ENCODE results near the gene DCAF11.

Gene DCAF11

DNA sequence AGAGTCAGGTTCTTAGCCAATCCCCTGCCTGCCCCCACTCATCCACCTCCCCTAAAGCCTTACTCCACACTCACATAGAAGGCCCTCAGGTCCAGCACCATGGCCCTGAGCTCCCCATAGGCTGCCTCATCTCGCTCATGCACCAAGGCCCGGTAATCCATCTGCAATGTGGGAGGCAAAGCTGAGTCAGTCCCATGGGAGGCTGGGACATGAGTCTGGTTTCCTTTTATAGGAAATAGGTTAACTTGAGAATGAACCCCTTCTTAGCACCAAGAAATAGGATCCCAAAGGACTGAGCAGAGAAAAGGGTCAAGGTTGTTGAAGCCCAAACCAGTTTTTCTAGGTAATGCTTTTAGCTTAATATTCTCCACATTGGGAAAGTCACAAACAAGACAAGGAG lies 28.9 kb downstream of the DCAF11 start:
- peak; percentile 61 for DNase-seq

DNA sequence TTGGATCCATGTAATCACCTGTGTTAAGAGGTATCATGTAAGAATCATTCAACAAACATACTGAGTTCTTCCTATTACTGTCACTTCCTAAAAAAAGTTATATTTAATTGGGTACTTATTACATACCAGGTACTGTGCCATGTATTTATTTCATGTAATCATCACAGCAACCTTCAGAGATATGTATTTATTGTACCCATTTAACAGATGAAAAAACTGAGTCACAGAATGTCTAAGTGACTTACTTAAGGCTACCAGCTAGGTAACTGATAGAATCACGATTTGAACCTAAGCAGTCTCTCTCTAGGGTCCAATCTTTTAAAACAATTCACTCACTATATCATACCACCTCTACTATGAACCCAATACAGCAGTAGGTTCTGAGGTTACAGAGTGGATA lies 29.9 kb downstream of the DCAF11 start:
- no peak for DNase-seq

DNA sequence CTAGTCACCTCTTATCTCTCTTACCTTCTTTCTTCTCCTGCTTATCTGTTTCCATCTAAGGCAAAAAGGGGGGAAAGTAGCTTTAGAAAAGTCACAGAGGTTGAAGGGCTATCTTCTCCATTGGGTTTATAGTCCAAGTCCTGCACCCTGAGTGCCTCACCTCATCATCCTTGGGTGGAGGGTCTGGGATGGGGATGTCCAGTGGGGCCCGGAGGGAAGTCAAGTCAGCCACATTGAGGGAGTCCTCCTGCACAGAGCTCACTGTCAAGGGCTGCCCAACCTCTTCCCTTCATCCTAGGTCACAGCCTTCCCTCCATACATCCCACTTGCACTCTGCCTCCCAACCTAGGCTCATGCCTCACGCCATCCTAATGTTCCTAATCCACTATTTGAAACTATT lies 30.6 kb downstream of the DCAF11 start:
- no peak for DNase-seq

DNA sequence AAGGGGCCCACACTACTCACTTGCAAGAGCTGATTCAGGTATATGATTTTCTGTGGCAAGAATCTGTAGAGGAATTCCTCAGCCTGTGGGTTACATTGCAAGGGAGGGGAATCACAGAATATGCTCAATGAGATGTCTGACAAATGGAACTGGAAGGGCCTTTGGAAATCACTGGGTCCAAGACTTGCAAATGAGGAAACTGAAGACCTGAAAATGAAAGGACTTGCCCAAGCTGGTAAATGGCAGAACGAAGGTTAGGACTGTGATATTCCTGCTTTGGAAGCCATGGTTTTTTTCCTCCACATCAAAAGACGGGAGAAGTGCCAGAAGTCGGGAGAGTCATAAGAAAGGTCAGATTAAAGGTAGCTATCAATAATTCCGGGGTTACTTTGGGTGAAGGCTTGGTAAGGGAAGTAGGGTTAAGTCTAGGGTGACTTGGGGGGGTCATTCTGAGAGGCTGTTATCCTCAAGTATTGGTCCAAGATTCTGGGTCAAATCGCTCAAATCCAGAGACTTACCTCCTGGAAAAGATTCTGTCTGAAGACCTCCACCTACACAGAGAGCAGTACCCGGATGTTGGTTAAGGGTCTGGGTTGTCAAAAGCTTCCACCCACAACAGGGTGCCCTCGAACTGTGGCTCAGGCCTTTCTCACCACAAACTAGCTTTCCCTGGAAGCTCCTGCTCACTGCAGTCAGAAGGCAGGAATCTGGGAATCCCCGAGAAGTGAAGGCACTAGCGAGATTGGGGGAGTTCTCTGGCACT lies 31.3 kb downstream of the DCAF11 start:
- no peak for DNase-seq

DNA sequence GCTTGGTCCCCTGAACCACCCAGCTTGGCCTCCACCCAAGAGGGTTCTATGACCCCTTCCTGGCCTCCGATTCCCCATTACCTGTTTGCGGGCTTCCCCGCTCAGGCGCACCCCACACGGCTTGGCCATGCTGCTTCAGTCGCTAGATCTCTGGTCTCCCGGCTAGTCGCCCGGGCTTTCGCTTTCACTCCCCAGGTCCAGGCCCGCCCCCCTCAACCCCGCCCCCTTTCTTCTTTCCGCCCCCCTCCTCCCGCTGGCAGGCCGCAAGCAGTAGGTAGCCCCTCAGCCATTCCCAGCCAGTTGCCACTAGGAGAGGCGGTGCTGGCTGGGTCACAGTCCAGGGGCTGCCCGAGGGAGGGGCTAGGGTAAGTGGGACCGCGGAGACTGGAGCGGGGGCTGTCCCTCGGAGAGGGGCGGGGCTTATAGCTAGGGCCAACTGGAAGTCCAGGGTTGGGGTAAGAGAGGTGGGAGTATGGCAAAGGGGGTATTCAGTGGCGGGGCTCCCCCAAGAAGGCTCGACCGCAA lies 31.9 kb downstream of the DCAF11 start, which contains the start of gene PSME2:
TSS of gene PSME2 (minus strand) at position 158 of the 525 bp plus-strand sequence. CDS start at position 129, 29 bp downstream.
- DNase-seq: peak; percentile 99

DNA sequence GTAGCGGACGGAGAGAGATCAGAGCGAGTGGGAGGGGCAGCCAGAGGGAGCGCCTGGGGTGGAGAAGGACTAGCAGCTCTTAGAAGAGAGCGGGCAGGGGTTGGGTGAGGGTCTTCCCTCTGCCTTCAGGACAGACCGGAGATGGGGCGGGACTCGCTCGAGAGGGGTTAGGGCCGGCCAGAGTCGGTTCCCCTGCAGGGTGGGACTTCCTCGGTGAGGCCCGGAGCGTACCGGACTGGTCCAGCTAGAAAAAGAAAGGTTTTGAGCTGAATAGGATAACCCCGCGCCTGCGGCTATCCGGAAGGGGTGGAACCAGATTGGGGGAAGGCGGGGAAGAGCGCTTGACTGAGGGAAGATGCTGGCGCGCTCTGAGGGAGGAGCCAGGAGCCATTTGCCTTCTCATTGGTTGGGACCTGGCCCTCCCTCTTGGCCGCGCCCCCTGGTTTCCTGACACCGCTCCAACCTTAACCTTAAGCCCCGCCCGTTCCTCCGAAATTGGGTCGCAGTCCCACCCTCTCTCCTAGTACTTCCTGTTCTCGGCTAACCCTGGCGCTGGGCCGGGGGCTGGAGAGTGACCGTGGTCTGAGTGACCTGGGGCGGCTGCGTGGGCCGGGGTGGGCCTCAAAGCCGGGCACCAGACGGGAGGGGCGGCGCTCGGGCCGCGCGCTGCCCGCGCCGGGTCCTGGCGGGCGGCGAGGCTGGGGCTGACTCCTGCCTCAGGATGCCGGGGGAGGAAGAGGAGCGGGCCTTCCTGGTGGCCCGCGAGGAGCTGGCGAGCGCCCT lies 32.6 kb downstream of the DCAF11 start, which contains the start of gene RNF31:
TSS of gene RNF31 (plus strand) at position 521 of the 783 bp plus-strand sequence. CDS start at position 722, 201 bp downstream.
- DNase-seq: peak; percentile 99

DNA sequence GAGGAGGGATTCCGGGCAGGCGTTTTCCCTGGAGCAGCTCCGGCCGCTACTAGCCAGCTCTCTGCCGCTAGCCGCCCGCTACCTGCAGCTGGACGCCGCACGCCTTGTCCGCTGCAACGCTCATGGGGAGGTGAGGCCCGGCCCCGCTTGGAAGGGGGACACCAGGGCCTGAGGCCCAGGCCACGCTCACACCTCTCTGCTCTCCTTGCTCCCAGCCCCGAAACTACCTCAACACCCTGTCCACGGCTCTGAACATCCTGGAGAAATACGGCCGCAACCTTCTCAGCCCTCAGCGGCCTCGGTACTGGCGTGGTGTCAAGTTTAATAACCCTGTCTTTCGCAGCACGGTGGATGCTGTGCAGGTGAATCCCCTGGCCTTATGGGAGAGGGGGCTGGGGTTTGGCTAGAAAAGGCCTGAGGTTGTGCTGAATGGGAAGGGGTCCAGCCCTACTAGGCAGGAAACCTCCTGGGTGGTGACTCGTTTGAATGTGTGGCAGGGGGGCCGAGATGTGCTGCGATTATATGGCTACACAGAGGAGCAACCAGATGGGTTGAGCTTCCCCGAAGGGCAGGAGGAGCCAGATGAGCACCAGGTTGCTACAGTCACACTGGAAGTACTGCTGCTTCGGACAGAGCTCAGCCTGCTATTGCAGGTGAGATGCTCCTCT lies 33.3 kb downstream of the DCAF11 start:
- no peak for DNase-seq

DNA sequence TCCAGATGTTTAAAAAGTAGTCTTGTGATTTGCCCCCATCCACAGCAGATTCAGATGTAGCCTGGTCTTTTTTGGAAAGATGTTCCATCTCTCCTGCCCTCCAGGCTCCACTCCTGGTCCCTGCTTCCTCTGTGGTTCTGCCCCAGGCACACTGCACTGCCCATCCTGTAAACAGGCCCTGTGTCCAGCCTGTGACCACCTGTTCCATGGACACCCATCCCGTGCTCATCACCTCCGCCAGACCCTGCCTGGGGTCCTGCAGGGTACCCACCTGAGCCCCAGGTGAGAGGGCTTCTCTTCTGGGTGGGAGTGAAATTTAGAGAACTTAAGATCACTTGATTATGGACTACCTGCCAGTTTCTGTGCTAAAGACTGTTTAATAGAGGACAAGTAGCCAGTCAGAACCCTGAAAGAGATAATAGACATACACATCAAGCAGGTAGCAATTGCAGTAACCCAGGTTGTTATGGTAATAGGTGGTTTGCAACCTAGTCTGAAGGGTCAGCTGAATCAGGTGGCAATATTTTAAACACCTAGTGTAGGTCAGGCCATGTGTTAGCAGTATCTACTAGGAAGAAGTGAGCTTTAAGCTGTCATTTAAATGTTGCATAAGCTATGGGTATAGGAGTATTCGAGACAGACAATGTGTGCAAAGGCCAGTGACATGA lies 34.9 kb downstream of the DCAF11 start:
- DNase-seq: no peak

DNA sequence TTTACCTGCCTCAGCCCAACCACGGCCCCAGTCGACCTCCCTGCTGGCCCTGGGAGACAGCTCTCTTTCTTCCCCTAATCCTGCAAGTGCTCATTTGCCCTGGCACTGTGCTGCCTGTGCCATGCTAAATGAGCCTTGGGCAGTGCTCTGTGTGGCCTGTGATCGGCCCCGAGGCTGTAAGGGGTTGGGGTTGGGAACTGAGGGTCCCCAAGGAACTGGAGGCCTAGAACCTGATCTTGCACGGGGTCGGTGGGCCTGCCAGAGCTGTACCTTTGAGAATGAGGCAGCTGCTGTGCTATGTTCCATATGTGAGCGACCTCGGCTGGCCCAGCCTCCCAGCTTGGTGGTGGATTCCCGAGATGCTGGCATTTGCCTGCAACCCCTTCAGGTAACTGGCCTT lies 35.5 kb downstream of the DCAF11 start:
- DNase-seq: no peak

DNA sequence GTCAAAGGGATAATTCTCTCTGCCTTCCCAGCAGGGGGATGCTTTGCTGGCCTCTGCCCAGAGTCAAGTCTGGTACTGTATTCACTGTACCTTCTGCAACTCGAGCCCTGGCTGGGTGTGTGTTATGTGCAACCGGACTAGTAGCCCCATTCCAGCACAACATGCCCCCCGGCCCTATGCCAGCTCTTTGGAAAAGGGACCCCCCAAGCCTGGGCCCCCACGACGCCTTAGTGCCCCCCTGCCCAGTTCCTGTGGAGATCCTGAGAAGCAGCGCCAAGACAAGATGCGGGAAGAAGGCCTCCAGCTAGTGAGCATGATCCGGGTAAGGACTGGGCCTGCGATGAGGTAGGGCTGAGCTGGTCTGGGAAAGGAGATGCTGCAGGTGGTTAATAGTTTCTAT lies 36.0 kb downstream of the DCAF11 start:
- DNase-seq: no peak

DNA sequence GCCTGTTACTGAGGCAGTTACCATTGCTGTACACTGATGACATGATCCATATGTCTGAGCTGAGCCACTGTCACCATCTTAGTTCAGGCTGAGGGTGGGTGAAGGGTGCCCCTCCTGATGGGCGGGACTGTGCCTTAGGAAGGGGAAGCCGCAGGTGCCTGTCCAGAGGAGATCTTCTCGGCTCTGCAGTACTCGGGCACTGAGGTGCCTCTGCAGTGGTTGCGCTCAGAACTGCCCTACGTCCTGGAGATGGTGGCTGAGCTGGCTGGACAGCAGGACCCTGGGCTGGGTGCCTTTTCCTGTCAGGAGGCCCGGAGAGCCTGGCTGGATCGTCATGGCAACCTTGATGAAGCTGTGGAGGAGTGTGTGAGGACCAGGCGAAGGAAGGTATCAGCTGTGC lies 36.4 kb downstream of the DCAF11 start:
- DNase-seq: no peak

DNA sequence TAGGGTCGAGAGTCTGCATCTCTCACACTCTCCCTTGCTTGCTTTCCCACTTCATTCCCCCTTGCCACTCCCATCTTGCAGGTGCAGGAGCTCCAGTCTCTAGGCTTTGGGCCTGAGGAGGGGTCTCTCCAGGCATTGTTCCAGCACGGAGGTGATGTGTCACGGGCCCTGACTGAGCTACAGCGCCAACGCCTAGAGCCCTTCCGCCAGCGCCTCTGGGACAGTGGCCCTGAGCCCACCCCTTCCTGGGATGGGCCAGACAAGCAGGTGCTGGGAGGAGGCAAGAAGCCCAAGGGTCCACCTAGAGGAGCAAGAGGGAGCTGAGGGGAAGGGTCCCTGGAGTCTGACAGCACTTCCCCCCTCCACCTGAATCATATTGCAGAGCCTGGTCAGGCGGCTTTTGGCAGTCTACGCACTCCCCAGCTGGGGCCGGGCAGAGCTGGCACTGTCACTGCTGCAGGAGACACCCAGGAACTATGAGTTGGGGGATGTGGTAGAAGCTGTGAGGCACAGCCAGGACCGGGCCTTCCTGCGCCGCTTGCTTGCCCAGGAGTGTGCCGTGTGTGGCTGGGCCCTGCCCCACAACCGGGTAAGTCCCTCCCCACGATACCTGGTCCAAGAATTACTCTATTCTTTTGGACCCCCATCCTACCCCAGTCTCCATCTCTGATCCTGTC lies 37.0 kb downstream of the DCAF11 start:
- no peak for DNase-seq

DNA sequence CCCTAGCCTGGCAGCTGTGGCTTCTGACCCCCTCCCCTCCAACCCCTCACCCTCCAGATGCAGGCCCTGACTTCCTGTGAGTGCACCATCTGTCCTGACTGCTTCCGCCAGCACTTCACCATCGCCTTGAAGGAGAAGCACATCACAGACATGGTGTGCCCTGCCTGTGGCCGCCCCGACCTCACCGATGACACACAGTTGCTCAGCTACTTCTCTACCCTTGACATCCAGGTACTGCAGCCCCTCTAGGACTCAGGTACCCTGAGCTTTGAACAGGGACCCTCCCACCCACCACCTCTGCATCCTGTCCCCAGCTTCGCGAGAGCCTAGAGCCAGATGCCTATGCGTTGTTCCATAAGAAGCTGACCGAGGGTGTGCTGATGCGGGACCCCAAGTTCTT lies 40.5 kb downstream of the DCAF11 start:
- no peak for DNase-seq

DNA sequence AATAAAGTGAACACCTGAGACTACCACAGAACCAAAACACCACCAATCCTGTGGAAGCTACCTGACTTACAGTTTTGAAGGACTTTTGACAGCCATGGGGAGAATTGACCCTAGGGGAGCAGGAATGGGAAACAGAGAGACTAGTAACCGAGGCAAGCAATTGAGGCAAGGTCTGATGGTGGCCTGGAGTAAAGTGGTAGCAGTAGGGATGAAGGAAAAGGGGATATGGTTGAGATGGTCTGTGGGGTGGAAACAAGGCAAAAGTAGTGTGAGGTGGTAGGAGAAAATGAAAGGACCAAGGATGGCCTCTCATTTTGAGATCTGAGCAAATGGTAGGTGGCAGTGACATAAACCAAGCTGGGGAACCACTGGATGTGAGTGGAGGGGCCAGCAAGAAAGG lies 42.3 kb downstream of the DCAF11 start:
- no peak for DNase-seq

DNA sequence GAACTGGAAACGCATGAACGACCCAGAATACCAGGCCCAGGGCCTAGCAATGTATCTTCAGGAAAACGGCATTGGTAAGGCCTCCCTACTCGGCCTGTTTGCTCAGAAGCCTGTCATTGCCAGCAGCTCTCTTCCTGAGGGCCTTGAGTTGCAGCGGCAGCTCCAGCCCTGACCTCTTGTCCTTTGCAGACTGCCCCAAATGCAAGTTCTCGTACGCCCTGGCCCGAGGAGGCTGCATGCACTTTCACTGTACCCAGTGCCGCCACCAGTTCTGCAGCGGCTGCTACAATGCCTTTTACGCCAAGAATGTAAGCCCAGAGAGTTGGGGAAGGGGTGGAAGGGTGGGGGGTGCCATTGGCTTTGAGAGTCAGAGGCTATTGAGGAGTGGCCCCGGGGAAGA lies 42.8 kb downstream of the DCAF11 start:
- DNase-seq: no peak

DNA sequence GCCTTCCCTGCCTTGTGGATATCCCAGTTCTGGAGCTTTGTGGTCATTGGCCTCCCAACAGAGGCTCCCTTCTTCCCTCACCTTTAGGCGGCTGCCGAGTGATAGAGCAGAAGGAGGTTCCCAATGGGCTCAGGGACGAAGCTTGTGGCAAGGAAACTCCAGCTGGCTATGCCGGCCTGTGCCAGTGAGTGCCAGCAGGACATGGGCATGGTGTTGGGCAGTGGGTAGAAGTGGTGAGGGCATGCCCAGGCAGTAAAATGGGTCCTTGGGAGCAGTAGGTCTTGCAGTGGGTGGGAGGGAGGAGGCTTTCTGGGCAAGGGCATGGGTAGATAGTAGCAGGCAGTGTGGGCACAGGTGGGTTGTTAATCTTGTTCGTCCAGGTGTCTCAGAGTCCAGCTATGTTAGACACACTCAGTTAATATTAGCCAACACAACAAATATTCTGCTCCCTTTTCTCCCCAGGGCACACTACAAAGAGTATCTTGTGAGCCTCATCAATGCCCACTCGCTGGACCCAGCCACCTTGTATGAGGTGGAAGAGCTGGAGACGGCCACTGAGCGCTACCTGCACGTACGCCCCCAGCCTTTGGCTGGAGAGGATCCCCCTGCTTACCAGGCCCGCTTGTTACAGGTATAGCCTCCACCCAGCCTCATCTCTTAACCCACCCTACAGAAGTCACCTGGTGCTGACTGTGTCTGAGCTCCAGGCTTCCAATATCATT lies 45.4 kb downstream of the DCAF11 start:
- DNase-seq: no peak

DNA sequence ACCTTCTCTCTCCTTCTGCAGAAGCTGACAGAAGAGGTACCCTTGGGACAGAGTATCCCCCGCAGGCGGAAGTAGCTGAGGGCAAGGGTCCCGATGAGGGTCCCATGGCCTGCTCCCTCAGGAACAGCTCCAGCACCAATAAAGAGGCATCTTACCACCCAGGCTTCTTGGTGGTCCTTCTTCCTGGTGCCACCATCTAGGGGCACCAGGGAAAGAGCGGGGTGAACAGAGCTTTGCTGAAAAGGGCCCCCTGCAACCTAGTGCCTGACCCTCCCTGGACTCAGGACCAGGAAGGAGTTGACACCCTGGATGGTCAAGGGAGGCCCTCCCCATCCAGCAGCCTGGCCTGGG lies 45.9 kb downstream of the DCAF11 start:
- DNase-seq: no peak

DNA sequence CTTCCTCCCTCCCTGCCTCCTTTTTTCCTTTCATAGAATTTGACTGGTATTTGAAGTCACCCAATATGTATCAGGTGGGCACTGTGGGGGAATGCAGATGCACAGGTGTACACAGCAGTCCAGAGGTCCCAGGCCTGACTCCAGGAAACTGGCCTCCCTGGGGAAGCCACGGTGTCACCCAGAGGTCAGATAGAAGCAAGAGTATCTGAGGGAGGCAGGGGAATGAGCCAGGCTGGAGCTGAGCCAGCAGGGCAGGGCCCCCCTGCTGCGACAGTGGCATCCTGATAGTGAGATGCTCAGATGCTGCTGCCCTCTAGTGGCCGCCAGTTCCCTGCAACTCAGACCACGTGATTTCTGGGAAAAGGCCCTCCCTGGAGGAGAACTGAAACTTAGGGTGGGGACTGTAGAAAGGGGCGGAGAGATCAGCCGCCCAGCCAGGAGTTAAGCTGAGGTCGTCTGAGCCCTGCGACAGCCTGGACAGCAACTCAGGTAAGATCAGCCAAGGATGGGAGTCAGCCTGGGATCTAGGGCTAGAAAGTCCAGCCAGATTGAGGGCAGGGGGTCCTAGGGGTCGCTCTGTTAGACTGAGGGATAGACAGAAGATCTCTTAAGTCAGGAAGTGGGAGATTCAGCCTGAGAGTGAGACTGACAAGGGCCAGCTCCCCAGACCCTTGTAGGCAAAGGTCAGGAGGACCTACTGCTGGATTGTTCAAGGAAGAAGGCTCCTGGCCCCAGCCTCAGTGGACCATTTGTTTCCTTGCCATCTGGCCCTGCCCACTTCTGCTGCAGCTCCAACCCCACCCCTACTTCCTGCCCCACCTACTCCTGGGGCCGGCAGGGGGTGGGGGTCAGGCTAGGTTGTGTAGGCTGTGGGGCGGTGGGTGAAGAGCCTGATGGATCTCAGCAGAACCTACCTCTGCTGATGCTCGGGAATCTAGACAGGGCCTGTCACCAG lies 46.5 kb downstream of the DCAF11 start, which contains the start of gene IRF9:
TSS of gene IRF9 (plus strand) at position 416 of the 955 bp plus-strand sequence. CDS start 880 bp downstream, outside the sequence.
- peak; percentile 97 for DNase-seq

DNA sequence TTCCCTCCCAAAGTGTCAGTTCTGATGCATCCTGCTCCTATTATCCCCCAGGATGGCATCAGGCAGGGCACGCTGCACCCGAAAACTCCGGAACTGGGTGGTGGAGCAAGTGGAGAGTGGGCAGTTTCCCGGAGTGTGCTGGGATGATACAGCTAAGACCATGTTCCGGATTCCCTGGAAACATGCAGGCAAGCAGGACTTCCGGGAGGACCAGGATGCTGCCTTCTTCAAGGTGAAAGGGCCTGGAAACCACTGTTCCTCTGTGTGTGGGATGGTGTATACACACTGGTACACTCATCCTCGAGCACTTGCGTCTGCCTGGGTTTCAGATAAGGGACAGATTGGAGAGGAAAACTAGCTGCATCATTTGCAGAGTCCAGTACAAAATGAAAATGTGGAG lies 47.5 kb downstream of the DCAF11 start:
- peak; percentile 43 for DNase-seq

DNA sequence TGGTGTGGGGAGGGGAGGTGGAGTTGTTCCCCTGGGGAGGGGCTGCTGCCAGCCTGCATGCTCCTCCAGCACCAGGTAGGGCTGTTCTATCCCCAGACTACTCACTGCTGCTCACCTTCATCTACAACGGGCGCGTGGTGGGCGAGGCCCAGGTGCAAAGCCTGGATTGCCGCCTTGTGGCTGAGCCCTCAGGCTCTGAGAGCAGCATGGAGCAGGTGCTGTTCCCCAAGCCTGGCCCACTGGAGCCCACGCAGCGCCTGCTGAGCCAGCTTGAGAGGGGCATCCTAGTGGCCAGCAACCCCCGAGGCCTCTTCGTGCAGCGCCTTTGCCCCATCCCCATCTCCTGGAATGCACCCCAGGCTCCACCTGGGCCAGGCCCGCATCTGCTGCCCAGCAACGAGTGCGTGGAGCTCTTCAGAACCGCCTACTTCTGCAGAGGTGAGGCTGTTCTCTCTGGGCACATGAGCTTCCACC lies 50.0 kb downstream of the DCAF11 start:
- no peak for DNase-seq
